CD14-positive monocyte (primary cell): Measurements from ENCODE around the gene PIK3IP1. TPM values are rescaled to one million over a fixed set of nuclear protein-coding genes. Genes with fewer than 3 reads are reported as not detected.

Experiments
- DNase-seq, 3 donors: peaks; one replicate each; pipeline ENCODE4 v3.0.0-alpha.2; 2011 to 2022
- H2AFZ ChIP-seq: 2 replicates; pipeline ENCODE4 v1.6.0; 2012; ENCODE audit warnings: mild to moderate bottlenecking, low read depth, low read length, inconsistent platforms; ENCODE audit not compliant: insufficient read depth, poor library complexity, severe bottlenecking
- H3K27ac ChIP-seq, 2 donors: 1 replicate in 1 of 2; 2 replicates in 1 of 2; pipeline ENCODE4 v1.5.1; 2012 to 2013; ENCODE audit warnings: low read length in 2 of 2, control low read depth in 1 of 2, inconsistent platforms in 1 of 2, low read depth in 1 of 2, mild to moderate bottlenecking in 1 of 2
- H3K27me3 ChIP-seq, 2 donors: one replicate each; pipeline versions ENCODE4 v1.6.0 to v1.6.1; 2011 to 2013; ENCODE audit warnings: low read length in 2 of 2; ENCODE audit not compliant: control insufficient read depth in 2 of 2, insufficient read depth in 2 of 2
- H3K36me3 ChIP-seq, 2 donors: replicated peaks in 1 of 2; 1 replicate in 1 of 2; 2 replicates in 1 of 2; pipeline versions ENCODE4 v1.5.1 to v1.6.1; 2012 to 2013; ENCODE audit warnings: low read length in 2 of 2, control low read depth in 1 of 2, inconsistent platforms in 1 of 2, mild to moderate bottlenecking in 1 of 2; ENCODE audit not compliant: insufficient read depth in 2 of 2, control insufficient read depth in 1 of 2
- H3K4me1 ChIP-seq, 2 donors: 1 replicate in 1 of 2; 2 replicates in 1 of 2; pipeline versions ENCODE4 v1.5.1 to v1.6.1; 2012 to 2013; ENCODE audit warnings: low read length in 2 of 2, control low read depth in 1 of 2, inconsistent platforms in 1 of 2, mild to moderate bottlenecking in 1 of 2, moderate library complexity in 1 of 2; ENCODE audit not compliant: insufficient read depth in 2 of 2, control insufficient read depth in 1 of 2
- H3K4me2 ChIP-seq: replicated peaks from 2 replicates; pipeline ENCODE3; 2012; ENCODE audit warnings: low read length, moderate library complexity, mild to moderate bottlenecking; ENCODE audit not compliant: poor library complexity, severe bottlenecking; ENCODE audit errors: extremely low read depth
- H3K4me3 ChIP-seq, 3 experiments: fragments of 200-600 bp in 1 of 3; sonication (generic) in 1 of 3; replicated peaks in 1 of 3; 1 replicate in 2 of 3; 2 replicates in 1 of 3; pipeline ENCODE4 v1.5.1; 2011 to 2013; ENCODE audit warnings: low read length in 3 of 3, mild to moderate bottlenecking in 3 of 3, control low read depth in 2 of 3, low read depth in 2 of 3, inconsistent platforms in 1 of 3, moderate library complexity in 1 of 3
- H3K79me2 ChIP-seq: 2 replicates; pipeline ENCODE4 v1.6.0; 2012; ENCODE audit warnings: mild to moderate bottlenecking, control low read depth, inconsistent platforms, low read length, moderate library complexity; ENCODE audit not compliant: insufficient read depth
- H3K9ac ChIP-seq: 2 replicates; pipeline ENCODE4 v1.6.0; 2017; ENCODE audit warnings: low read length, mild to moderate bottlenecking; ENCODE audit not compliant: insufficient read depth, poor library complexity, severe bottlenecking
- H3K9me3 ChIP-seq, 2 donors: replicated peaks in 1 of 2; 1 replicate in 1 of 2; 2 replicates in 1 of 2; pipeline versions ENCODE4 v1.5.1 to v1.6.1; 2012 to 2013; ENCODE audit warnings: low read length in 2 of 2, control low read depth in 1 of 2; ENCODE audit not compliant: control insufficient read depth in 1 of 2, insufficient read depth in 1 of 2
- H4K20me1 ChIP-seq: 2 replicates; pipeline ENCODE4 v1.6.0; 2012; ENCODE audit warnings: mild to moderate bottlenecking, low read length, control low read depth, moderate library complexity; ENCODE audit not compliant: insufficient read depth
- H3K27ac Mint-ChIP-seq, 7 donors: one replicate each; pipeline ENCODE4 v1.8.0; 2020; ENCODE audit warnings: mild to moderate bottlenecking in 7 of 7, mixed read lengths in 7 of 7, moderate library complexity in 6 of 7, inconsistent platforms in 2 of 7
- H3K27me3 Mint-ChIP-seq, 3 donors: one replicate each; pipeline ENCODE4 v1.8.0; 2021 to 2022; ENCODE audit warnings: low read depth in 3 of 3, mild to moderate bottlenecking in 3 of 3, mixed read lengths in 3 of 3, moderate library complexity in 3 of 3, inconsistent platforms in 1 of 3
- H3K36me3 Mint-ChIP-seq, 2 donors: one replicate each; pipeline ENCODE4 v1.8.0; 2020; ENCODE audit warnings: mixed read lengths in 2 of 2, inconsistent platforms in 1 of 2, mild to moderate bottlenecking in 1 of 2
- H3K4me1 Mint-ChIP-seq: one replicate; pipeline ENCODE4 v1.8.0; 2020; ENCODE audit warnings: mild to moderate bottlenecking, mixed read lengths
- H3K4me3 Mint-ChIP-seq, 2 donors: one replicate each; pipeline ENCODE4 v1.8.0; 2020; ENCODE audit warnings: mild to moderate bottlenecking in 2 of 2, mixed read lengths in 2 of 2, moderate library complexity in 1 of 2
- H3K9me3 Mint-ChIP-seq, 7 donors: one replicate each; pipeline ENCODE4 v1.8.0; 2020 to 2022; ENCODE audit warnings: mixed read lengths in 7 of 7, mild to moderate bottlenecking in 6 of 7, moderate library complexity in 6 of 7, inconsistent platforms in 2 of 7
- CTCF ChIP-seq: fragments of 200-600 bp; IDR thresholded peaks from one replicate; pipeline ENCODE4 v1.8.0; 2022; ENCODE audit warnings: antibody characterized with exemption, mild to moderate bottlenecking
- WGBS: methylation state at CpG from one replicate; pipeline ENCODE4 v1.1.5; 2013; ENCODE audit warnings: missing lambda C conversion rate; ENCODE audit not compliant: insufficient coverage; 5-methylcytosine and 5-hydroxymethylcytosine counted together
- intact Hi-C, 2 donors: fragments of 100-400 bp; cut with micrococcal nuclease; formaldehyde crosslinking; loops; one replicate each; pipeline versions ENCODE4 v1.15.0 to v1.15.1; 2023
- polyA plus RNA-seq, 3 donors: library from polyadenylated mRNA; depleted of rRNA in 1 of 3; unstranded in 2 of 3; stranded (reverse) in 1 of 3; fragments of 300-500 nt in 2 of 3; fragments of >200 nt in 1 of 3; fragmentation: Illumina TruSeq in 2 of 3; gene quantifications; 1 replicate in 2 of 3; 2 replicates in 1 of 3; pipeline ENCODE4 v1.2.3, GENCODE V29; 2012 to 2021

PIK3IP1 gene
- polyA plus RNA-seq, 3 donors: 21.8 to 37.3 (median 21.9) TPM

- no peak overlapping the region for H3K4me2 ChIP-seq
- H3K4me1 Mint-ChIP-seq: no peaks in the 10 kb centered on the region
- WGBS: 93% methylated on average over 9 of the region's 9 CpGs
Observed at GRCh38 chr22:31326877-31327276, 34.6 kb upstream of the PIK3IP1 start.

More at GRCh38 chr22:31326877-31327276, 34.6 kb upstream of the PIK3IP1 start:
- Histone ChIP-seq H2AFZ (no peak overlapping the region), H4K20me1 (peaks cover 6% of the 10 kb centered on the region), H3K4me1 (no peaks in the 10 kb centered on the region), H3K4me3 (no peak overlapping the region), H3K79me2 (no peaks in the 10 kb centered on the region), H3K27ac (no peak overlapping the region), H3K9ac (no peak overlapping the region), H3K9me3 (no peaks in the 10 kb centered on the region), H3K27me3 (no peaks in the 10 kb centered on the region), H3K36me3 (peaks cover 69 to 89% of the 10 kb centered on the region in 2 donors)
- Mint-ChIP-seq H3K4me3 (no peak overlapping the region), H3K27me3 (peaks cover 0 to 4% (median 0%) of the 10 kb centered on the region in 3 donors), H3K9me3 (no peaks in the 10 kb centered on the region), H3K27ac (no peak overlapping the region), H3K36me3 (peaks cover 71 to 86% of the 10 kb centered on the region in 2 donors)
- no peak for TF ChIP-seq CTCF
- intact Hi-C loops: no loop called here
- DNase-seq: no peak
